Glutamatergic neuron (in vitro differentiated cells): Measurements from ENCODE around the gene HHATL. TPM values are rescaled to one million over a fixed set of nuclear protein-coding genes. Genes with fewer than 3 reads are reported as not detected.
A peak's percentile ranks its signal among the peaks of the same experiment; 100 is the strongest.

Source experiments
- DNase-seq: peaks from one replicate; pipeline ENCODE4 v3.0.0; 2022
- H3K27ac Mint-ChIP-seq: one replicate; pipeline ENCODE4 v1.8.0; 2020; ENCODE audit warnings: mild to moderate bottlenecking, mixed read lengths, inconsistent platforms; ENCODE audit not compliant: unreplicated experiment
- H3K27me3 Mint-ChIP-seq: one replicate; pipeline ENCODE4 v1.8.0; 2020; ENCODE audit warnings: mild to moderate bottlenecking, moderate library complexity, mixed read lengths, inconsistent platforms; ENCODE audit not compliant: unreplicated experiment
- H3K36me3 Mint-ChIP-seq: one replicate; pipeline ENCODE4 v1.8.0; 2020; ENCODE audit warnings: mild to moderate bottlenecking, mixed read lengths, inconsistent platforms; ENCODE audit not compliant: unreplicated experiment
- H3K4me1 Mint-ChIP-seq: one replicate; pipeline ENCODE4 v1.8.0; 2020; ENCODE audit warnings: mild to moderate bottlenecking, low read depth, mixed read lengths, inconsistent platforms; ENCODE audit not compliant: unreplicated experiment
- H3K4me3 Mint-ChIP-seq: one replicate; pipeline ENCODE4 v1.8.0; 2020; ENCODE audit warnings: mild to moderate bottlenecking, mixed read lengths, inconsistent platforms; ENCODE audit not compliant: unreplicated experiment
- H3K9me3 Mint-ChIP-seq: one replicate; pipeline ENCODE4 v1.8.0; 2020; ENCODE audit warnings: mild to moderate bottlenecking, moderate library complexity, mixed read lengths, inconsistent platforms; ENCODE audit not compliant: unreplicated experiment
- CTCF ChIP-seq: fragments of 200-600 bp; sonication (generic); IDR thresholded peaks from one replicate; pipeline ENCODE4 v1.5.0; 2021; ENCODE audit not compliant: partially characterized antibody, unreplicated experiment
- total RNA-seq: library from RNA; stranded (reverse); fragmentation: NEBNext Ultra II Directional; extraction: Animal tissue kit (Norgen Biotek cat#: 25700); gene quantifications from one replicate; pipeline ENCODE4 v1.2.1, GENCODE V29; 2021; ENCODE audit not compliant: unreplicated experiment

HHATL gene
- total RNA-seq, 1 donor from 2014 or later: 7.6 TPM

- H3K36me3 Mint-ChIP-seq: no peaks in the 10 kb centered on the region
- TF ChIP-seq CTCF: no peak
- H3K9me3 Mint-ChIP-seq: peaks cover 16% of the 10 kb centered on the region
- peaks cover 38% of the 10 kb centered on the region for H3K4me1 Mint-ChIP-seq
- H3K27me3 Mint-ChIP-seq: peaks cover 22% of the 10 kb centered on the region
- DNase-seq: peak; percentile 71
- H3K27ac Mint-ChIP-seq: no peak overlapping the region
- peak overlapping the region; percentile 49 for H3K4me3 Mint-ChIP-seq
Observed at GRCh38 chr3:42654331-42655201, 48.0 kb downstream of the HHATL start.

DNA sequence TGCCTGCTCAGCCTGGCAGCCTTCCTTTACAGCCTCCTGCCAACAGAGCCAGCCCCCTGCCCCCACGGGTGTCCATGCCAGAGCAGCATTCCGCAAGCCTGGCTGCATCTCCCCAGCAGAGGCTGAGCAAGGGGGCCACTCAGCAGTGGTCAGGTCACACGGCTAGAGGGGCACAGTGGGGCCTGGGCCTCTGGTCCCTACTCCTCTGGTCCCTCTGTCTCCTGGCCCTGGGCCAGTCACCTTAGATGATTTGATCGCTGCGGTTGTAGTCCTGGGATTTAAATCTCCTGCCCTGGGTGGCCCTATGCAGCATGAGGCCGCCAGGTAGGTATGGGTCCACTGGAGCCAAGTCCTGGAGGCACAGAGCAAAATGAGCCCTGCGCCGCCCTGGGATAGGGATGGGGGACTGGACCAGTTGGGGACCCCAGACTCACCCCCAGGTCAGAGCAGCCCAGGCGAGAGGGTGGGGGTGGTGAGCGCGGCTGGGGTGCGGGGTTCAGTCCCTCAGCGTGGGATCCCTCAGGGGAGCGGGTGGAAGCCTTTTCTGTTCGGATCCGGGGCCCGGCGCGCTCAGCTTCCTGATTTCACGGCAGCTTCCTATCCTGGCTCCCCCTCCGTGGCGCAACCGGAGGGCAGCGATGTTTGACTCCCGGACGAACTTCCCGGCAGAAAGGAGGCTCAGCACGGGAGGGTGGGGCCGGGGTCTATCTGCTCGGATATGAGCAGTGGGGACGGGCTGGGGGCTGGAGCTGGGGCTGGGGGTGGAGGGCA, 48.9 kb downstream of the HHATL start, which contains the start of gene ZBTB47:
TSS of gene ZBTB47 (plus strand) at position 138 of the 771 bp plus-strand sequence. CDS start 4,659 bp downstream, outside the sequence.
- no peak for DNase-seq

GRCh38 chr3:42653303-42653559, 49.4 kb downstream of the HHATL start:
- no peak for DNase-seq
- peak overlapping the region; percentile 91 for H3K27ac Mint-ChIP-seq
- peaks cover 18% of the 10 kb centered on the region for H3K9me3 Mint-ChIP-seq
- H3K27me3 Mint-ChIP-seq: peaks cover 22% of the 10 kb centered on the region
- peak overlapping the region; percentile 93 for H3K4me3 Mint-ChIP-seq
- peaks cover 43% of the 10 kb centered on the region for H3K4me1 Mint-ChIP-seq
- peaks cover 8% of the 10 kb centered on the region for H3K36me3 Mint-ChIP-seq
- no peak for TF ChIP-seq CTCF

More for the DNA sequence above, 48.9 kb downstream of the HHATL start, which contains the start of gene ZBTB47:
- peak within 1 kb of the TSS; percentile 91 for H3K27ac Mint-ChIP-seq
- peaks cover 41% of the 10 kb centered on the region for H3K4me1 Mint-ChIP-seq
- H3K27me3 Mint-ChIP-seq: peaks cover 22% of the 10 kb centered on the region
- TF ChIP-seq CTCF: no peak
- H3K36me3 Mint-ChIP-seq: peaks cover 8% of the 10 kb centered on the region
- peaks cover 18% of the 10 kb centered on the region for H3K9me3 Mint-ChIP-seq
- peak within 1 kb of the TSS; percentile 93 for H3K4me3 Mint-ChIP-seq

- DNase-seq: no peak
- Mint-ChIP-seq H3K9me3 (peaks cover 18% of the 10 kb centered on the region), H3K36me3 (peaks cover 8% of the 10 kb centered on the region), H3K4me1 (peaks cover 40% of the 10 kb centered on the region), H3K27me3 (peaks cover 20% of the 10 kb centered on the region), H3K27ac (peak overlapping the region; percentile 91), H3K4me3 (peak overlapping the region; percentile 93)
- no peak for TF ChIP-seq CTCF
Observed at GRCh38 chr3:42652611-42653302, 49.8 kb downstream of the HHATL start.
